ENCODE measurements around the gene ZCCHC8. TPM values are rescaled to one million over a fixed set of nuclear protein-coding genes. Genes with fewer than 3 reads are reported as not detected.

Gene ZCCHC8
- 18.9 to 27.6 TPM (median 24.9 TPM) in 5 replicates for total RNA-seq (2022; extraction: Qiagen RNA extraction; ENCODE audit: low read depth)

GRCh38 chr12:122500685-122501488, at the start of gene ZCCHC8:
ZCCHC8 (minus strand) TSS chr12:122500932; CDS start chr12:122500840, 92 bp downstream.

GRCh38 chr12:122526683-122527477, 26.1 kb upstream of the ZCCHC8 start, which contains the start of the genes KNTC1 and RSRC2:
KNTC1 (plus strand) TSS chr12:122527249; CDS start chr12:122530064, 2,815 bp downstream.
RSRC2 (minus strand) TSS chr12:122526936; CDS start chr12:122526853, 83 bp downstream.

GRCh38 chr12:122421821-122422729, 78.7 kb downstream of the ZCCHC8 start, which contains the start of gene CLIP1:
CLIP1 (minus strand) TSS chr12:122422669; CDS start chr12:122380452, 42,217 bp downstream.

Other genes with a start within 250 kb of the ZCCHC8 start
- 17.5 to 20.6 TPM (median 19.6 TPM) in 5 replicates for gene VPS33A, start 234.4 kb downstream of the ZCCHC8 start, total RNA-seq (2022; extraction: Qiagen RNA extraction; ENCODE audit: low read depth)
- 40.3 to 58.9 TPM (median 45.6 TPM) in 5 replicates for gene CLIP1, start 78.3 kb downstream of the ZCCHC8 start, total RNA-seq (2022; extraction: Qiagen RNA extraction; ENCODE audit: low read depth)
- 54.9 to 71.9 TPM (median 56.0 TPM) in 5 replicates for gene RSRC2, start 26.0 kb upstream of the ZCCHC8 start, total RNA-seq (2022; extraction: Qiagen RNA extraction; ENCODE audit: low read depth)
- 13.8 to 25.5 TPM (median 19.9 TPM) in 5 replicates for gene KNTC1, start 26.3 kb upstream of the ZCCHC8 start, total RNA-seq (2022; extraction: Qiagen RNA extraction; ENCODE audit: low read depth)
- gene HCAR2, start 202.4 kb upstream of the ZCCHC8 start, total RNA-seq (2022; extraction: Qiagen RNA extraction; ENCODE audit: low read depth), result 0.11 to 0.32 TPM (median 0.20 TPM) in 5 replicates
- 0.09 to 0.19 TPM (median 0.10 TPM) in 4 of 5 replicates, not detected in the other for gene HCAR3, start 215.9 kb upstream of the ZCCHC8 start, total RNA-seq (2022; extraction: Qiagen RNA extraction; ENCODE audit: low read depth)
- 0.03 to 0.09 TPM (median 0.07 TPM) in 5 replicates for gene HCAR1, start 229.9 kb upstream of the ZCCHC8 start, total RNA-seq (2022; extraction: Qiagen RNA extraction; ENCODE audit: low read depth)

Measured in A549 treated with RU486 at 1 μM for 4 hours (cell line).